ENCODE results near the gene GLOD5.

DNA sequence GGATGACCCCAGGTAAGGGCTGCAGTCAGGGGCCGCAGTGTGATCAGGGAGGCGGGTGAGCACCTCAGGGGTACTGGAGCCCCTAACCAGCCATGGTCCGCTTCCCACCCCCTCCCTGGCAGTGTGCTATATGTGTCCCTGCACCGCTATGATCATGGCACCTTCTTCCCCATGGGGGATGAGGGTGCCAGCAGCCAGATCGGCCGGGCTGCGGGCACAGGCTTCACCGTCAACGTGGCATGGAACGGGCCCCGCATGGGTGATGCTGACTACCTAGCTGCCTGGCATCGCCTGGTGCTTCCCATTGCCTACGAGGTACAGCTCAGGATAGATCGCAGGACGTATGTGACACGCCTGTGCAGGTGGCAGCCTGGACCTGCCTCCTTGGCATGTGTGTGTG lies 56.6 kb downstream of the GLOD5 start:
- TF ChIP-seq, protein P1, sequence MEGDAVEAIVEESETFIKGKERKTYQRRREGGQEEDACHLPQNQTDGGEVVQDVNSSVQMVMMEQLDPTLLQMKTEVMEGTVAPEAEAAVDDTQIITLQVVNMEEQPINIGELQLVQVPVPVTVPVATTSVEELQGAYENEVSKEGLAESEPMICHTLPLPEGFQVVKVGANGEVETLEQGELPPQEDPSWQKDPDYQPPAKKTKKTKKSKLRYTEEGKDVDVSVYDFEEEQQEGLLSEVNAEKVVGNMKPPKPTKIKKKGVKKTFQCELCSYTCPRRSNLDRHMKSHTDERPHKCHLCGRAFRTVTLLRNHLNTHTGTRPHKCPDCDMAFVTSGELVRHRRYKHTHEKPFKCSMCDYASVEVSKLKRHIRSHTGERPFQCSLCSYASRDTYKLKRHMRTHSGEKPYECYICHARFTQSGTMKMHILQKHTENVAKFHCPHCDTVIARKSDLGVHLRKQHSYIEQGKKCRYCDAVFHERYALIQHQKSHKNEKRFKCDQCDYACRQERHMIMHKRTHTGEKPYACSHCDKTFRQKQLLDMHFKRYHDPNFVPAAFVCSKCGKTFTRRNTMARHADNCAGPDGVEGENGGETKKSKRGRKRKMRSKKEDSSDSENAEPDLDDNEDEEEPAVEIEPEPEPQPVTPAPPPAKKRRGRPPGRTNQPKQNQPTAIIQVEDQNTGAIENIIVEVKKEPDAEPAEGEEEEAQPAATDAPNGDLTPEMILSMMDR (IDR thresholded peaks at IDR 0.05): no peak
- TF ChIP-seq POLR2A (IDR thresholded peaks at IDR 0.05): no peak

Measured in prostate gland (tissue), 2 donors.